ENCODE results near the gene KCNH1. TPM values are rescaled to one million over a fixed set of nuclear protein-coding genes. Genes with fewer than 3 reads are reported as not detected.

Gene KCNH1
- total RNA-seq, 1 donor from 2014 or later: 2.4 TPM

DNA sequence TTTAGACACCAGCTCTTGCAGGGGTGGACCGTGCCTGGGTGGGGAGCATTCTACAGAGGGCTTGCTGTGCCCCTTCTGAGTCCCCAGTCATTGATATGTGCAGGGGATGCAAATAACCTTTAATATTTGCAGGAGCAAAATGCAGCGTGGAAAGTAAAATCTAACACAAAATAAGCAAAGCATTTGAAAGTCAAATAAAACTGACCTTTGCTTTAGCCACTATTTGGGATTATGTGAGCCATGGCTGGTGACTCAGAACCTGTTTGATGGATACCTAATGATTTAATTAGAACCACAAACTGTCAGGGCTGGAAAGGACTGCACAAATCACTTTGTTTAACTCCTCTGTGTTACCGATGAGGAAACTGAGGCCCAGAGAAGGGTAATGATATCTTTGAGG, 427.7 kb downstream of the KCNH1 start:
- no peaks in the 10 kb centered on the region for H3K36me3 Mint-ChIP-seq
- DNase-seq (ENCODE audit: extremely low spot score, unreplicated experiment): no peak
- no peak overlapping the region for H3K4me3 Mint-ChIP-seq
- no peak overlapping the region for H3K27ac Mint-ChIP-seq
- no peaks in the 10 kb centered on the region for H3K4me1 Mint-ChIP-seq (ENCODE audit: unreplicated experiment)
- TF ChIP-seq, protein P1, sequence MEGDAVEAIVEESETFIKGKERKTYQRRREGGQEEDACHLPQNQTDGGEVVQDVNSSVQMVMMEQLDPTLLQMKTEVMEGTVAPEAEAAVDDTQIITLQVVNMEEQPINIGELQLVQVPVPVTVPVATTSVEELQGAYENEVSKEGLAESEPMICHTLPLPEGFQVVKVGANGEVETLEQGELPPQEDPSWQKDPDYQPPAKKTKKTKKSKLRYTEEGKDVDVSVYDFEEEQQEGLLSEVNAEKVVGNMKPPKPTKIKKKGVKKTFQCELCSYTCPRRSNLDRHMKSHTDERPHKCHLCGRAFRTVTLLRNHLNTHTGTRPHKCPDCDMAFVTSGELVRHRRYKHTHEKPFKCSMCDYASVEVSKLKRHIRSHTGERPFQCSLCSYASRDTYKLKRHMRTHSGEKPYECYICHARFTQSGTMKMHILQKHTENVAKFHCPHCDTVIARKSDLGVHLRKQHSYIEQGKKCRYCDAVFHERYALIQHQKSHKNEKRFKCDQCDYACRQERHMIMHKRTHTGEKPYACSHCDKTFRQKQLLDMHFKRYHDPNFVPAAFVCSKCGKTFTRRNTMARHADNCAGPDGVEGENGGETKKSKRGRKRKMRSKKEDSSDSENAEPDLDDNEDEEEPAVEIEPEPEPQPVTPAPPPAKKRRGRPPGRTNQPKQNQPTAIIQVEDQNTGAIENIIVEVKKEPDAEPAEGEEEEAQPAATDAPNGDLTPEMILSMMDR (conservative IDR thresholded peaks at IDR 0.05): no peak
- H3K9me3 Mint-ChIP-seq: no peaks in the 10 kb centered on the region
- no peaks in the 10 kb centered on the region for H3K27me3 Mint-ChIP-seq

DNA sequence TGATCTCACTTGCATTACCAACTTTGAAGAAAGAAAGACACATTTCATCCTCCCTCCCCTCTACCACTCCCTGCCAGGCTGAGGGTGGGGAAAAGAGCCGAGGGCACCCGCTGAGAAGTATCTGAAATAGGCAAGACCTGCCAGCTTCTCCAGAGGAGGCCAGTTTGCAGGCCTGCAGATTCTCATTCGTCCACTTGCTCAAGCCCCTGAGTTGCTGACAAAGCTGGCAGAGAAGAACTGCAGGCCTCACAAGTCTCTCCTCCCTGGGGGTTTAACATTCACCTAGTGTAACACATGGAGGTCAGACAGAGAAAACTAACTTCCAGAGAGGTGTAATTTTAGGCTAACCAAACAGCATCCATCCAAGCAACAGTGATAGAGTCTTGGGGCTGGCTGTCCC, 428.9 kb downstream of the KCNH1 start:
- Mint-ChIP-seq H3K4me3 (no peak overlapping the region), H3K9me3 (no peaks in the 10 kb centered on the region), H3K27ac (no peak overlapping the region), H3K4me1 (ENCODE audit: unreplicated experiment) (no peaks in the 10 kb centered on the region), H3K27me3 (no peaks in the 10 kb centered on the region), H3K36me3 (no peaks in the 10 kb centered on the region)
- DNase-seq (ENCODE audit: extremely low spot score, unreplicated experiment): no peak
- TF ChIP-seq, protein P1 (conservative IDR thresholded peaks at IDR 0.05): no peak

DNA sequence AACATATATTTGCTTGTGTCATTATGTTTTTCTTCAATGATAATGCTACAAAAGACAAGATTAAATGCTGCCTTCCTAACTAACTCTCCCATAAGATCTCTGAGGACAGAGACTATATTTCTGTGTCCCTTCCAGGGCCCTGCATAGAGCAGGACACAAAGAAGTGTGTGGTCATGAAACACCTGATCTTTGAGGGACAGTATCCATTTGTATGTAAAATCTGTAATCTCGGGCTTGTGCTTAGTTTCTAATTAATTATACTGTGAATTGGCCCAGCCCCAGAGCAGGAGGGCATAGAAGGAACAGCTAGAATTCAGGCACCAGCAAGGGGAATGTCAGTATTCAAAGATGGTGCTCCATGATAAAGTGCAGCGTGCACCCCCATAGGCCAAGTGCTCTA, 430.4 kb downstream of the KCNH1 start:
- Mint-ChIP-seq H3K27ac (no peak overlapping the region), H3K27me3 (no peaks in the 10 kb centered on the region), H3K4me1 (ENCODE audit: unreplicated experiment) (no peaks in the 10 kb centered on the region), H3K4me3 (no peak overlapping the region), H3K9me3 (no peaks in the 10 kb centered on the region), H3K36me3 (no peaks in the 10 kb centered on the region)
- TF ChIP-seq, protein P1 (conservative IDR thresholded peaks at IDR 0.05): no peak
- DNase-seq (ENCODE audit: extremely low spot score, unreplicated experiment): no peak

DNA sequence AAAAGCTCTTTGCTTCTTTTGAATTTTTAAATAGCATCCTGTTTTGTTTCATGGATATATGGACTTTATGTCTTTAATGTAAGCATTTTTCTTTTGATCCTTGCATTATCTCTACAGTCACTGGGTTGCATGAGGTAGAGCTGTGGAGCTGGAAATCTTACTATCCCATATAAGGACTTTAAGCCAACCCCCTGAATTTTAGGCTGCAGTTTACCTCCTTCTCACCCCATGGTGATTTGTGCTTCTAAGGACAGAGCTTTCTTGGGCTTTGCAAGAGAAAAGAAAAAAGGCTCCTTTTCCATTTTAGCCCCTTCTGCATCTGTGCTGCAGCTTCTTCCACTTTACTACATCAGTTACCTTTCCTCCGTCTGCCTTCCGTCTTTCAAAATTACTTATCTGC, 431.4 kb downstream of the KCNH1 start:
- H3K9me3 Mint-ChIP-seq: no peaks in the 10 kb centered on the region
- H3K4me3 Mint-ChIP-seq: no peak overlapping the region
- TF ChIP-seq, protein P1 (conservative IDR thresholded peaks at IDR 0.05): no peak
- no peak for DNase-seq (ENCODE audit: extremely low spot score, unreplicated experiment)
- no peaks in the 10 kb centered on the region for H3K27me3 Mint-ChIP-seq
- H3K4me1 Mint-ChIP-seq (ENCODE audit: unreplicated experiment): no peaks in the 10 kb centered on the region
- no peak overlapping the region for H3K27ac Mint-ChIP-seq
- H3K36me3 Mint-ChIP-seq: no peaks in the 10 kb centered on the region

DNA sequence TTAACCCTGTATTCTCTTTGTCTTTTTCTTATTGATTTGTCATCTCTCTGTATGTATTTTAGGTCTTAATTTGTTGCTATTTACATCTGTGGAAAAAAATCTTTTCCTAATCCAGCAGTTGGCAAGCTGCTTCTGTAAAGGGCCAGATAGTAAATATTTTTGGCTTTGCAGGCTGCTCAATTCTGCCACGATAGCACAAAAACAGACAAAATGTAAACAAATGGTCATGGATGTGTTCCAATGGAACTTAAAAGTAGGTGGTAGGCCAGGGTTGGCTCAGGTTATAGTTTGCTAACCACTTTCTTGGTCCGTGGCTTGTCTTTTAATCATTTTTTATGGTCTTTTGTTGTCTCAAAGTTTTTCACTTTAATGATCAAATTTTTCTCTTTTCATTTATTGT, 433.4 kb downstream of the KCNH1 start:
- Mint-ChIP-seq H3K9me3 (no peaks in the 10 kb centered on the region), H3K4me1 (ENCODE audit: unreplicated experiment) (no peaks in the 10 kb centered on the region)
- TF ChIP-seq, protein P1 (conservative IDR thresholded peaks at IDR 0.05): no peak

DNA sequence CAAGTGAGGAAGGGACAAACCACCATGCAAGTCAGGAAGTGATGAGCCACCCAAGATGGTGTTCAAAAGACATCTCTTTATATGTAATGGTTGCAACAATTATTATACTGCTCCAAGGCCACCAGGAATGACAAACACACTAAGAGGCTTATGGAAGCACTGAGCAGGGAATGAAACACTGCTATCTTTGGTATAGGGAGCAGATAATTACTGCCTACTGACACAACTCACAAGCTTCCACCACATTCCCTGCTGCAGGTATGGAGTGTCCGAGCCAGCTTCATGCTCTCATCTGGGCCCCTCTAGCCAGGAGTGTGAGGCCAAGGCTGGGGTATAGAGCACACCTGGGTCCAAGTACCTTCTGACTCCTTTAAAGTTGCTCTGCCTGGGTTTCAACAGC, 433.9 kb downstream of the KCNH1 start:
- no peak overlapping the region for H3K27ac Mint-ChIP-seq
- no peak overlapping the region for H3K4me3 Mint-ChIP-seq
- DNase-seq (ENCODE audit: extremely low spot score, unreplicated experiment): no peak
- H3K9me3 Mint-ChIP-seq: no peaks in the 10 kb centered on the region
- no peaks in the 10 kb centered on the region for H3K27me3 Mint-ChIP-seq
- H3K4me1 Mint-ChIP-seq (ENCODE audit: unreplicated experiment): no peaks in the 10 kb centered on the region
- no peaks in the 10 kb centered on the region for H3K36me3 Mint-ChIP-seq
- TF ChIP-seq, protein P1 (conservative IDR thresholded peaks at IDR 0.05): no peak

More for the DNA sequence above, 433.4 kb downstream of the KCNH1 start:
- Mint-ChIP-seq H3K36me3 (no peaks in the 10 kb centered on the region), H3K27ac (no peak overlapping the region), H3K4me3 (no peak overlapping the region), H3K27me3 (no peaks in the 10 kb centered on the region)
- no peak for DNase-seq (ENCODE audit: extremely low spot score, unreplicated experiment)

Data from type B pancreatic cell (in vitro differentiated cells).